HG02943 (cell line): Measurements from ENCODE around the gene KLF13.

Experiments
- ATAC-seq: cut with Tn5 transposase; IDR thresholded peaks from one replicate; pipeline ENCODE4 v1.9.1; 2021; ENCODE audit warnings: mild to moderate bottlenecking, low read depth, moderate library complexity; ENCODE audit not compliant: unreplicated experiment

KLF13 gene

DNA sequence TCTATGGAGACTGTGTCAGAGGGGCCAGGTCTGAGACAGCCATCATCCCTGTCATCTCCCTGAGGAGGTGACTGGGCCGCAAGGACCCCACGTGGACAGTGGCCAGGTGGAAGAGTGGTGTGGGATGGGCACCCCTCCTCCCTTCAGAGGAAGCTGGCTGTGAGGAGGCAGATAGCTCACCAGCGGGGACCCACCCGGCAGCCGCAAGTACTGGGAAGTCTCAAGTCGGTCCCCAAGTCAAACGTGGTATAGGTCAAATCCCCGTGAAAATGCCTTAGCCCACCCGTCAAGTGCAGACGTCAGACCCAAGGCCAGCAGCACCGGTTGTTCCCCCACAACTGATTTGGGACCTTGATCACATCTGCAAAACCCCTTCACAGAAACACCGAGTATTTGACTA lies 12.3 kb upstream of the KLF13 start:
- ATAC-seq: no peak

DNA sequence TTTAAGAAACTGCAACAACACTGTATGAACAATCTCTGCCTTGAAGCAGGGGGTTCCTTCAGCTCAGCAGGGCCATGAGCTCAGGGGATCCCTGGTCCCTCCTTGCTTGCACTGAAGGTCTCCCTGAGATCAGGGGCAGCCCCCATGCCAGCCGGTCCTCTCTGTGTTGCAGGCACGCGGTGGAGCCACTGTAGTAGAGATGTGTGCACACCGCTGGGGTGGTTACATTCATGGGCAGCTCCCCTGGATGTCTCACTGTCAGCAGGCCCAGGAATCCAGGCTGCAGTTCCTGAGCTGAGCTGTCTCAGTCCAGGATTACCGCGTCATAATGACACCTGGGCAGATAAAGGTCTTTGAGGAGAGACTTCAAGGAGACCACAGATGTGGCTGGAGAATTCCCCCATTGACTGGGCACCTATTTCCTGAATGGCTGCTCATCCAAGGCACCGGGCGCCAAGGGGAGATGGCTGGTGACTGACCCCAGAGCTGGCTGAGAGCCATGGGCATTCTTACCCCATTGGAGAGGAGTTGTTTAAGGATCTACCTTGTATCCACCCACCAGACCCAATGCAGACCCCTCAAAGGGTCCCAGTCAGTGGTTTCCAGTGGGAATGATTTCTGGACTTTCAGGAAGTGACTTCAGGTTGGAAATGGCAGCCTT lies 10.4 kb upstream of the KLF13 start:
- ATAC-seq: no peak

GRCh38 chr15:31317017-31317416 lies 9.6 kb upstream of the KLF13 start:
- no peak for ATAC-seq

DNA sequence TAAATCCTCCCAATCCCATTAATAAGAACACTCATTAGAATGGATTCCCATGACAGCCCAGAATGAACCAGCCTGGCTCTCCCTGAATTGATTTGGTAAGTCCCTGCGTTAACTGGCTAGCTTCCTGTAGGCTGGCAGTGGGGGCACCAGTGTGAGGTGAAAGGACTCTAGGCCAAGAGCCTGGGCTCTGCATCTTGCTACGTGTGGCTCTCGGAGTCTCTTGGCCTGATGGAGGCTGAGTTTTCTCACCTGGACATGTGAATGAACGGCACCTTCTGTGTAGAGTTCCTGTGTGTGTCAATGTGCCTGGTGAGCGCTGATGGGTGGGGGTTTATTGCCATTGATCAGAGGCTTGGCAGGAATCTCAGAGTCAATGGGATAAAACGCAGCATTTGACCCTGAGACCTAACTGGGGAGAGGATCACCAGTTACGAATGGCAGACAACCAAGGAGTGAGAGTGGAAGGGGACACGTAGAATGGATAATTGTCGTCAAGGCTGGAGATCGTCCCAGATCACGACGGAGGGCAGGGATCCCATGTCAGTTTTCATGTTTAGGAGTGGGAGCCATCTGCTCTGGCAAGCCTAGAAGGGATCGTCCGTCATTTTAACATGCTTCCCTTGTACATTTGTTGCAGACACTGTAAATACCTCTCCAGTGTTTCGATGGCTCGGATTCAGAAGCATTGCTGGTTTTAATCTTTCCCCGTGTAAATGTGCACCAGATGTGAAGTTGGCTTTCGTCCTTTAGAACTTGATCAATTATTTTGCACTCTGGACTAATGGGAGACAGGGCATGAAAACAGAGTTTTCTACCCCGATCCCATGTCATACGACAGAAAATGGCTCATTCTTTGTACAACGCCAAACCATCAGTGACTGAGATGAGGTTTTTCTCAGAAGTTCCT lies 9.0 kb upstream of the KLF13 start:
- no peak for ATAC-seq

DNA sequence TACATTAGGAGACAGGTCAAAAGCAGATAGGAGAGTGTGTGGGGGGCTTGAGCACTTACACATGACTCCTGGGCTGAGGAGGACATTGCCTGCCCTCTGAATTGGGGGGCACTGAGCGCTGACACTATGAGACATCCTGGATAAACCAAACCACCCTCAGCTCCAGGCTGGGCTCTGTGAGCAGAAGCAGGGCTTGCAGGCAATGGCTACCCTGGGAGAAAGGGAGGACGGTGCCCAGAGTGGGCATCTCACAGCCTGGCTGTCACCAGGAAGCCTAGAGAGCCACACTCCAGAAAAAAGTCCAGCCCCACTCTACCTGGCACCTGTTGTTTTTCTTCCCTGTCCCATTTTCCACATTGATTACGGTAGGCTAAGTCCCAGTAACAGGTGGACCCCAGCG lies 8.2 kb upstream of the KLF13 start:
- ATAC-seq: no peak

GRCh38 chr15:31320022-31320421 lies 6.6 kb upstream of the KLF13 start:
- no peak for ATAC-seq

GRCh38 chr15:31321418-31321817 lies 5.2 kb upstream of the KLF13 start:
- no peak for ATAC-seq

- ATAC-seq: no peak
Observed at GRCh38 chr15:31322504-31322903, 4.1 kb upstream of the KLF13 start.

DNA sequence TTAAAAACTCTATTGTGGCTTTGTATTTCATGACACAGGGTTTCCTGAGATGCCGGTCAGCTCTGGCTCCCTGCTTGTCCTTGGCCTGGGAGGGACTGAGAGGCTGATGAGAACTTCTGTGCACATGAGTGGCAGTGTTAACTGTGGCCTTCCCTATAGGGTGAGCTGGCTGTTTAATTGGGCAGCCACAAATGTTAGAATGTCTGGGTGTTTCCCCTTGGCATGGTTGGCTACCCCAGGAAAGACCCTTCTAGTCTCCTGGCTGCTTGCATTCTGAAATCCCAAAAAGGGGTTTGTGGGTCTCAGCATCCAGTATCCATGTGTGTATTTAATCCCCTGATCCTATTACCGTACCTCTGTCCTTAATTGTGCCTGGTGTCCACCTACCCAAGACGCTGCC lies 3.0 kb upstream of the KLF13 start:
- ATAC-seq: no peak

DNA sequence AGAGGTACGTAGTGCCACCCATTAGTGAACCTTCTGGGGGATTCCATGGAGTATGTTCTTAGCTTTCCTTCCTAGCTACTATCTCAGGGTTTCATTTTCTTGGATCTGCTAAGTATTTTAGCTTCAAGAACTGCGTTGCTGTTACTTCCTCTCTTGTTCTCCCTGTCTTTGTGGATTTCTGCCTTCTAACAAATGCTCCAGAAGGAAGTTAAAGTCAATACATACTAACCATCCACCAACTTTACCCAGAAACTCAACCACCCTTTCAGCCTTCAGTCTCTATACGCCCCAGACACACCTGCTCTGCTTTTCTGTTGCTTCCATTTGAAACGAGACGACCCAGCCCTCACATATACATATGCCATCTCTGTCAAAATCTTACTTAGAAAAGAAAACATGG lies 2.4 kb upstream of the KLF13 start:
- ATAC-seq: no peak

- ATAC-seq: no peak
Observed at GRCh38 chr15:31324806-31325594, 1.6 kb upstream of the KLF13 start.

GRCh38 chr15:31325595-31326155 lies 960 bp upstream of the KLF13 start:
- ATAC-seq: peak; percentile 4

- ATAC-seq: peak; percentile 14
Observed at GRCh38 chr15:31326875-31327668, 437 bp downstream of the KLF13 start.

- no peak for ATAC-seq
Observed at GRCh38 chr15:31327669-31328427, 1.2 kb downstream of the KLF13 start.

DNA sequence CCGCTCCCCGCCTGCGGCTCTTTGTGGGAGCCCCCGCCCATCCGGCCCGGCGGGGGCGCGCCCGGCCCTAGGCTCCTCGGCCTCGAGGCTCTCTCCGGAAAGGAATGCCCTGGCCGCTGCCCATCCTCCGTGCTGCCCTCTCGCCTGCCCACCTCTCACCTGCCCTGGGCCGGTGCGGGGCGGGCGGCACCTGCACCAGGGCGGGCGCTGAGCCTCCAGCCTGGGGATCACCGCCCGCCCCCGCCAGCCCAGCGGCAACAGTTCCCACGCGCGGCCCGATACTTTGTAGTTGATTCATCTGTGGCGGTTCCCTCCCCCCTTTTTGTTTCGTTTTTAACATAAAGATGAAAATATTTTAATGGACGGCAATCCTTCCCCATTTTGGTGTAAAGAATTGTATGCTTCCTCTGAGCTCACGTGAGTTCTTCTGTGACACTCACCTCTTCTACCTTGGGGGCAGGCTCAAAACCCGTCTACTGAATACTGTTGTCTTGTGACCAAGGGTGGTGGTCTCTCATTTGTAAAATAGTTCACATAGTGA lies 1.9 kb downstream of the KLF13 start:
- no peak for ATAC-seq

- no peak for ATAC-seq
Observed at GRCh38 chr15:31328969-31329639, 2.5 kb downstream of the KLF13 start.

DNA sequence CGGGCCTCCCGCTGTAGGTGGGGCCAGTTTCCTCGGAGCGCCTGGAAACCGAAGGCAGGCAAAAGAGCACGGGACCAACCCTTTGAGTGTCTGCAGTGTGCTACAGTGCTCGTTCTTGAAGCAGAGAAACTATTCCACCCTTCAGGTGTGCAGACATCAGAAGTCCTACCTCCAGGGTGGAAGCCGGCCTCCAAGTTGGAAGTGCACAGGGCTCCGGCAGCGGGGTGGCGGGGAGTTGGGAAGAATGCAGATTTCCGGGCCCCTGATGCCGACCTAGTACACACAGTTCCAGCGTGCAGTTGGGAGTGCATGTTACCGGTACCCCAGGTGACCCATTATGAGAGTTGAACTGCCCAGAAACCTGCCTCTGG lies 3.0 kb downstream of the KLF13 start:
- ATAC-seq: no peak

DNA sequence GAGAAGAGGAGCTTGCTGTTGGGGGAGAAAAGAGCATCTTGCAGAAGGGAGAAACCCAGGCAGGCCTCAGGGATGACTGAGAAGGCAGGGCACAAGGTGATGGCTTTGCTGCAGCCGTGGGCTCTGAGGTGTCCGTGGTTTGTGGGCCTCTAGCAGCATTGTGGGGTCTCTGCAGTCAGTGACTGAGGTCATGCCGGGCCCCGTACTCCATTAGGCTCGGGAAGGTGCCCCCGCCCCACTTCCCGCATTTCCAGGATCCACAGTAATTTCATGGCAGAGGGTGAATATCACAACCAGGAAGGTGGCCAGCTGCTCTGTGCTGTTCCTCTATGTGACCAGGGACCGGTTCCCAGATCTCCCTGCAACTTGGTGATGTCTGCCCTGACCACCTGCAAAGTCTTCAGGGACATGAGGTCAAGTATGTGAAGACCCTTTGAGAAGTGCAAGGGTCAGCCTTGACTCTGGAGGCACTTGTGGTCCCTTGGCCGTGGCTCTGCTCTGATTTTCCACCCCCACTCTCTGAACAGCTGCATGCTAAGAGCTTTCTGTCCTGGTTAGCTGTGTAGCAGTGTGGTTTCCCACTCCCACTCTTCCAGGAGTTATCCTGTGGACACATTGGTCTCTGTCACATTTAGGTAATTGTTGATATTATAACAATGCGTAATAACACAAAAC lies 3.6 kb downstream of the KLF13 start:
- ATAC-seq: no peak
